Left lung (tissue), 10 donors: ENCODE results near the gene LHFPL2. TPM values are rescaled to one million over a fixed set of nuclear protein-coding genes. Genes with fewer than 3 reads are reported as not detected.

Experiments
- ATAC-seq: fragments of 200-7000 bp; cut with Tn5 transposase; one replicate; pipeline ENCODE4 v1.9.1; 2020; ENCODE audit warnings: moderate library complexity
- DNase-seq, 4 donors: peaks; one replicate each; pipeline ENCODE4 v3.0.0-alpha.2; 2013 to 2020
- H3K27ac ChIP-seq, 2 donors: fragments of 200-600 bp; sonication (generic) in 1 of 2; one replicate each; pipeline versions ENCODE4 v1.5.0 to v1.8.0; 2020 to 2021
- H3K27me3 ChIP-seq, 2 donors: fragments of 200-600 bp; sonication (generic) in 1 of 2; one replicate each; pipeline versions ENCODE4 v1.5.0 to v1.8.0; 2020 to 2021
- H3K36me3 ChIP-seq, 2 donors: fragments of 200-600 bp; sonication (generic) in 1 of 2; one replicate each; pipeline versions ENCODE4 v1.5.0 to v1.8.0; 2020 to 2021
- H3K4me1 ChIP-seq, 2 donors: fragments of 200-600 bp; one replicate each; pipeline ENCODE4 v1.8.0; 2021
- H3K4me3 ChIP-seq, 2 donors: fragments of 200-600 bp; sonication (generic) in 1 of 2; one replicate each; pipeline versions ENCODE4 v1.5.0 to v1.8.0; 2020 to 2021; ENCODE audit warnings: mild to moderate bottlenecking in 1 of 2
- H3K9me3 ChIP-seq, 2 donors: fragments of 200-600 bp; sonication (generic) in 1 of 2; one replicate each; pipeline versions ENCODE4 v1.5.0 to v1.8.0; 2020 to 2021
- intact Hi-C, 2 donors: fragments of 100-400 bp; cut with DNase I; formaldehyde crosslinking; loops; one replicate each; pipeline versions ENCODE4 v1.11.2 to v1.14.2; 2022
- polyA plus RNA-seq, 6 donors: library from polyadenylated mRNA; unstranded; fragments of 120-200 nt; gene quantifications; one replicate each; pipeline ENCODE4 v1.2.1, GENCODE V29; 2013; ENCODE audit not compliant: insufficient read length in 6 of 6
- total RNA-seq, 2 donors: library from RNA; stranded (reverse); fragmentation: NEBNext Ultra II Directional; extraction: Animal tissue kit (Norgen Biotek cat#: 25700); gene quantifications; one replicate each; pipeline ENCODE4 v1.2.1, GENCODE V29; 2021
- TF ChIP-seq, protein P1 (sequence below), 2 donors: fragments of 200-600 bp; sonication (generic) in 1 of 2; IDR thresholded peaks; one replicate each; pipeline versions ENCODE4 v1.5.0 to v1.8.0; 2021; ENCODE audit warnings: antibody characterized with exemption in 2 of 2
- donor health status: DM: no; HTN: yes; CAD: no.
- donor health status: DM: no; HTN: no; CAD: no.

LHFPL2 gene
- total and polyA plus RNA-seq, 8 donors, result 39.6 to 89.9 (median 48.9) TPM

DNA sequence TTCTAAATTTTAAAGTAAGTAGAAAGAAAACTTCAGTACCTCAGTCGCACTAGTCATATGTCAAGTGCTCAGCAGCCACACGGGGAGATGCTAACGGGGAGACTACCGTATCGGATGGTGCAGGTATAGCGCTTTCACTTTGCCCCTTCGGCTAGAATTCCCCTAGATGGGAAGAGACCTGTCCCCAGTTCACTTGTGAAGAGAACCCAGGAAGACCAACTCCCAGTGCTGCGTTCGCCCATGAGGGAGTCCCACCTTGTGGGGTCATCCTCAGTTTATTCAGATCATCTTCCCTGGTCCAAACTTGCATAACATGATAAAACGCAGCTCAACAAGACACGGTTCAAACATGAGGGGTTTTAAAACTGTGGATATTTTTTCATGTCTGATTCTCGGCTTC lies 87.3 kb downstream of the LHFPL2 start:
- Histone ChIP-seq H3K9me3 (no peaks in the 10 kb centered on the region), H3K36me3 (no peaks in the 10 kb centered on the region), H3K4me3 (no peak overlapping the region), H3K27me3 (no peaks in the 10 kb centered on the region), H3K27ac (no peak overlapping the region), H3K4me1 (peaks cover 0 to 2% of the 10 kb centered on the region in 2 donors)
- DNase-seq (no peak), ATAC-seq (no peak)
- TF ChIP-seq, protein P1, sequence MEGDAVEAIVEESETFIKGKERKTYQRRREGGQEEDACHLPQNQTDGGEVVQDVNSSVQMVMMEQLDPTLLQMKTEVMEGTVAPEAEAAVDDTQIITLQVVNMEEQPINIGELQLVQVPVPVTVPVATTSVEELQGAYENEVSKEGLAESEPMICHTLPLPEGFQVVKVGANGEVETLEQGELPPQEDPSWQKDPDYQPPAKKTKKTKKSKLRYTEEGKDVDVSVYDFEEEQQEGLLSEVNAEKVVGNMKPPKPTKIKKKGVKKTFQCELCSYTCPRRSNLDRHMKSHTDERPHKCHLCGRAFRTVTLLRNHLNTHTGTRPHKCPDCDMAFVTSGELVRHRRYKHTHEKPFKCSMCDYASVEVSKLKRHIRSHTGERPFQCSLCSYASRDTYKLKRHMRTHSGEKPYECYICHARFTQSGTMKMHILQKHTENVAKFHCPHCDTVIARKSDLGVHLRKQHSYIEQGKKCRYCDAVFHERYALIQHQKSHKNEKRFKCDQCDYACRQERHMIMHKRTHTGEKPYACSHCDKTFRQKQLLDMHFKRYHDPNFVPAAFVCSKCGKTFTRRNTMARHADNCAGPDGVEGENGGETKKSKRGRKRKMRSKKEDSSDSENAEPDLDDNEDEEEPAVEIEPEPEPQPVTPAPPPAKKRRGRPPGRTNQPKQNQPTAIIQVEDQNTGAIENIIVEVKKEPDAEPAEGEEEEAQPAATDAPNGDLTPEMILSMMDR (IDR thresholded peaks at IDR 0.05), result no peak
- intact Hi-C loops, result no loop called here

DNA sequence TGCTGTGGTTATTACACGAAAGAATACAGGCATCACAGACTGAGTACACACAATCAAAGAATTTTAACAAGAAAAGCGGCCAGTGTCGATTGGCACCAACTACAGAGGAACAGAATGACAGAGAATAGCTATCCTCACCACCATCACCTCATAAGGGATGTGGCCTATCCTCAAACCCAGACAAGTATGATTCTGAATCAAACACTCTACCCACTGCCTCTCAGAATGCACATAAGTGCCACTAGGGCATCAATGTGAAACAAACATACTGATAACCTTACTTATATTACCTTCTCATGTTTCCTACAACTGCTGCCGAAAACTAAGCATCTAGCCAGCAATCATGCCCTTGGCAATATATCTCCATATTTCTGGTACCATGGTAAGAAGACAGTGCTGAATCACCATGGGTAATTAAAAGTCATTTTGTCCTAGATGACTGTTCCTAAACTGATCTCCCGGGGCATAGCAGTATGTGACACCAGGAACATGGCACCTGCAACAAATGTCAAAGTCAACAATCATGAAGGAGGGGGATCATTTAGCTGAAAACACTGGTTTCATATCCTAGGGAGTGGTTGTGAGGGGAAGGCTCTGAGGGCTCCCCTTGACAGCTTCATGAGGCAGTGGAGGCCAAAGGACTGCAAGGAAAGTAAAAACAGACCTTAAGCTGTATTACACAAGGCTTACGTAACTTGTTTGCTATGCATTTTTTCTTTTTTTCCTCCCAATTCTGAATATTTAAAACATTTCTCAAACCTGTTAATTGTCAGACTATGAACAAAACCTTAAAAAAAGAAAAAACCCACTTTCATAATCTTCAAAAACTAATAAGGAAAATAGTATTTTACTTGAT lies 88.3 kb downstream of the LHFPL2 start:
- TF ChIP-seq, protein P1 (IDR thresholded peaks at IDR 0.05), result no peak
- H3K4me1 ChIP-seq, result no peaks in the 10 kb centered on the region
- ATAC-seq, result no peak
- H3K27ac ChIP-seq, result no peak overlapping the region
- intact Hi-C loops, result no loop called here
- H3K27me3 ChIP-seq, result no peaks in the 10 kb centered on the region
- DNase-seq, result no peak
- H3K36me3 ChIP-seq, result no peaks in the 10 kb centered on the region
- no peaks in the 10 kb centered on the region for H3K9me3 ChIP-seq
- H3K4me3 ChIP-seq, result no peak overlapping the region

DNA sequence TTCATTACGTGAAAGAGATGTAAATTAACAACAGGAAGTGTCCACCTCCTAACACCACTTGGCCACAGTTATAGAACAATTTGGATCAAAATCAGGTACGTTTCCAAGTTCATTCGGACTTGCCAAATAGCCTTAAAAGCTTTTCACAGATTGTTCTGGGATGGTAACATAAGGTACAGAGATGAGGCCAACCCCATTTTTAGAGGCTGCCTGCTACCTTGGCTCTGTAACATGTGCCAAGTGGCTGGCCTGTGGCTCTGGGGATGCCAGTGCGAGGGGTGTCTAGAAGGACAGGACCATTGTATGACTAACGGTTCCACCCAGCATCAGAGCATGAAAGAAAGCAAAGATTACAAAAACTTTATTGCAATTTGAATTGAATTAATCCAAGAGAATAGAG lies 91.0 kb downstream of the LHFPL2 start:
- ATAC-seq (no peak), DNase-seq (no peak)
- Histone ChIP-seq H3K4me3 (no peak overlapping the region), H3K36me3 (no peaks in the 10 kb centered on the region), H3K27ac (no peak overlapping the region), H3K9me3 (no peaks in the 10 kb centered on the region), H3K4me1 (peaks cover 0 to 9% of the 10 kb centered on the region in 2 donors), H3K27me3 (no peaks in the 10 kb centered on the region)
- intact Hi-C loops, result no loop called here
- TF ChIP-seq, protein P1 (IDR thresholded peaks at IDR 0.05), result no peak

DNA sequence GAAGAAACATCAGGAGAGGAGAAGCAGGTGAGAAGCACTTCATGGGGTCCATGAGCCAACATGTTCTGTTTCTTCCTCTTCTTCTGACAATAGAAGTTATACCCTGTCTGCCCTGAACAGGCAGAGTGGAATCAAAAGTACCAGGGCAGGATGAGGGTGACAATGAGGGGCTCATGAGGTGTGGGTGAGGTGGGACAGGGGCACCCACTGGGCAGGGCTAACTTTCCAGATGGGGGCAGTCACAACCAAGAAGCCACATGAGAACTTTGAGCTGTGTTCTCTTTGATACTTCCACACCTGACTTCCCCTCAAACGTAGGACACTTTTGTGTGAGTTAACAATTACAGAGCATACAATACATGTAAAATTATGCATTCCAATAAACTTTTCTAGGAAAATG lies 92.7 kb downstream of the LHFPL2 start:
- Histone ChIP-seq H3K27me3 (no peaks in the 10 kb centered on the region), H3K4me1 (peaks cover 0 to 15% of the 10 kb centered on the region in 2 donors), H3K27ac (no peak overlapping the region), H3K36me3 (no peaks in the 10 kb centered on the region), H3K4me3 (no peak overlapping the region), H3K9me3 (no peaks in the 10 kb centered on the region)
- intact Hi-C loops, result no loop called here
- DNase-seq, result no peak
- no peak for ATAC-seq
- TF ChIP-seq, protein P1 (IDR thresholded peaks at IDR 0.05), result no peak

DNA sequence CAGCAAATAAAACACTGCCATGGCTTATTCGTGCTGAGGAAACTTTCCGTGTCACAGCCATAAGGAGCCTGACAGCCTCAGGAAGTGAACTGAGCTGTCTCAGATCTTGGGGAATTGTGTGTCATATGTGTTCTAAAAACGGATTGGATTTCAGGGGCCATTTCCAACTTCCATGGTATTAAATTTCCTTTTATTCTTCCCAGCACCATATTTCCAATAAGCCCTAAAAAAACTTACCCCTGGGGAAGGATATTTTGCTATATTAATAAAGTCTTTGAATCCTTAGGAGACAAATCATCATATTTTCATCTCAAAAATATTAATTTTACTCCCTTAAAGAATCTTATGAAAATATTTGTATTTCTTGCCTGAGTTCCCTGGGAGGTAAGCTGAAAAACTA lies 93.9 kb downstream of the LHFPL2 start:
- Histone ChIP-seq H3K9me3 (no peaks in the 10 kb centered on the region), H3K4me3 (no peak overlapping the region), H3K36me3 (no peaks in the 10 kb centered on the region), H3K4me1 (peaks cover 0 to 18% of the 10 kb centered on the region in 2 donors), H3K27ac (no peak overlapping the region), H3K27me3 (no peaks in the 10 kb centered on the region)
- intact Hi-C loops, result no loop called here
- DNase-seq (no peak), ATAC-seq (no peak)
- TF ChIP-seq, protein P1 (IDR thresholded peaks at IDR 0.05), result no peak
